NOMO-1 treated with DMSO at 0.1 percent for 48 hours (cell line): ENCODE data around the gene KLLN.
"Not testable (repeated sequence)": the region's sequence is repeated elsewhere in the genome, so short reads cannot be mapped to it uniquely, and the experiment has no call there.

ENCODE experiments used
- DNase-seq: peaks from one replicate; lab custom pipeline; 2025; ENCODE audit not compliant: unreplicated experiment; lab: John Stamatoyannopoulos, UW

The KLLN gene

GRCh38 chr10:87842776-87843497 lies 20.4 kb downstream of the KLLN start:
- DNase-seq = peak; percentile 20

- no peak for DNase-seq
Observed at GRCh38 chr10:87842220-87842641, 21.1 kb downstream of the KLLN start.

DNA sequence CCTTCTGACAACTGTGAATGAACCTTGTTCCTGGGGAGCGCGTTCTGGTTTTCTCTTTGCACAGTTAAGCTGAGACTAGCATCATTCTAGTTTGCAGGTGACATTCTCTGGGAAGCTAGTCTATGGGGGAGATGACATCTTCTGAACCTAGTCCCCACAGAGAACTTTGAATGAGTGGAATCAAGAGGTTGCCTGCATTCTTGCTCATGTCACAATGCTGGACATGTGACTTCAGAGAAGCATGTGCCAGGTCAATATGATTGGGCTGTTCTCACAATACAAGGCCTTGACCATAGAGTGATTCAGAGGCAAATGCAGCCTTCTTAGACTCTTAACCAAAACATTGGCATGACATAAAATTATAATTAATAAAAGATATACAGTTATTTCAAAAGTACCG lies 22.1 kb downstream of the KLLN start:
- no peak for DNase-seq

- DNase-seq = no peak
Observed at GRCh38 chr10:87838650-87839049, 24.7 kb downstream of the KLLN start.

DNA sequence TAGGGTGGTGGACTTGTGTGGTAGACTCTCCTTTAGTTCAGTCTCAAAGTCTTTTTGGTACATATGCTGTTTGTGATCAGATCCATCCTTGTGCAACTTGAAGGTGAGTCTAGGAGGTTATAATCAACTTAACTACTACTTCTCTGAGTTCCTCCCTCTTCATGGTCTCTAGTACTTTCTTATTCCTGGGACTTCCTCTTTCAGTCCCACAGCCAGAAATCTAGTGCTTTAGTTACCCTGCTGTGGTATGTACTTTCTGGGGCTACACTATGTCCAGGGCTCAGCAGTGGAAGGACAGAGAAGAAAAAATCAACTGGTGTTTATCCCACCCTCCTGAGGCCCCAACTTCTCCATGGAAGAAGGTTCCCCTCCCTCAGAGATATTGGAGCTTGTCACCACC lies 25.9 kb downstream of the KLLN start:
- DNase-seq = peak; percentile 81

DNA sequence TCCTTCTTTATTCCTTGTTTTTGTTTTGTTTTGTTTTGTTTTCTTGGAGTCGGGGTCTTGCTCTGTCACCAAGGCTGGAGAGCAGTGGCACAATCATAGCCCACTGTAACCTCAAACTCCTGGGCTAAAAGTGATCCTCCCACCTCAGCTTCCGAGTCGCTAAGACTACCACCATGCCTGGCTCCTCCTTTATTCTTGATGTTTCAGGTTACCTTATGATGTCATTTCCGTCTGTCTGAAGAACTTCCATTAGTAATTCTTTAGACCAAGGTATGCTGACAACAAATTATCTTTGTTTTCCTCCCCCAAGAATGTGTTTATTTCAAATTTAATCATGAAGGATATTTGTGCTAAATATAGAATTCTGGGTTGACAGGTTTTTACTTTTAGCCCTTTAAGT lies 27.2 kb downstream of the KLLN start:
- no peak for DNase-seq

DNA sequence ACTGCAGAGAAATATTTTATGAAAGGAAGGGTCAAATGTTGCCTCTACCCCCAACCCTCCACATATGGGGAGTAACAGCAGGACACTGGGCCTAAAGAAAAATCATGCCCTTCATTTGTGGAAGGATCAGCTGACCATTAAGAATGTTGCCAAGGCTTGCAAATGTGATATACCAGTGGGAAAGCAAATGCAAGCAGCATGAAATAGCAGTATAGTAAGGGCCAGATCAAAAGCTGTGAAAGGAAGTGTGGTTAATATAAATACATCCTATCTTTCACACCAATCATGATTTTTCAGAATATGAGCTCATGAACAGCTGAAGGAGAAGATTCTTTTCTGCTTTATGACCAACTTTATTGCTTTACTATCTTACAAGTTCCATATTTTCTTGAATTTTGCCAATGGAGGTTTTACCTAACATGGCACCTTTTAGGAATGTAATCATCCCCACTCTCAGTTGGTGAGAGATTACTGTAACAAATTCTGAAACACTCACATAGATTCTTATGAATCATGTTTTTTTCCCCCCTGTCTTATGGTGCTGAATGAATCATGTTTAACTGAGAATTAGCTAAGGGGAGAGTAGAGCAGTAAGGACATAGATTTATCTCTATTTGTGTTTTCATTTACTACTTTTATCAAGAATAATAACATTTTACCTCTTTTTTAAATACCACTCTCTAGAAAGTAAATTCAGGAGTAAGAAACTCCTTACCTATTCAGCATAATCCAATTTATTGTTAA lies 33.2 kb downstream of the KLLN start:
- DNase-seq = no peak

GRCh38 chr10:87829051-87829450 lies 34.3 kb downstream of the KLLN start:
- DNase-seq = not testable (repeated sequence)

DNA sequence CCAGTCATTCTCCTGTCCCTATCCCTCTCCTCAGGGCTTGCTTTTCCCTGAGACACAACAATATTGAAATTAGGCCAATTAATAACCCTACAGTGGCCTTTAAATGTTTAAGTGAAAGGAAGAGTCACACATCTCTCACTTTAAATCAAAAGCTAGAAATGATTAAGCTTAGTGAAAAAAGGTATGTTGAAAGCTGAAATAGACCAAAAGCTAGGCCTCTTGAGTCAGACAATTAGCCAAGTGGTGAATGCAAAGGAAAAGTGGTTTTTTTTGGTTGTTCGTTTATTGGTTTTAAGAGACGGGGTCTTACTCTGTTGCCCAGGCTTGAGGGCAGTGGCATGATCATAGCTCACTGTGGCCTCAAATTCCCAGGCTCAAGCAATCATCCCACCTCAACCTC lies 35.7 kb downstream of the KLLN start:
- DNase-seq = no peak

GRCh38 chr10:87826653-87827052 lies 36.7 kb downstream of the KLLN start:
- no peak for DNase-seq

GRCh38 chr10:87819289-87819585 lies 44.1 kb downstream of the KLLN start:
- DNase-seq = no peak

- DNase-seq = peak; percentile 30
Observed at GRCh38 chr10:87818505-87819288, 44.6 kb downstream of the KLLN start.

GRCh38 chr10:87817609-87818504 lies 45.5 kb downstream of the KLLN start, which contains the start of gene ATAD1:
TSS of gene ATAD1 (minus strand) at chr10:87818226. CDS start at chr10:87814599, 3,627 bp downstream.
- DNase-seq = peak; percentile 79

- DNase-seq = no peak
Observed at GRCh38 chr10:87816898-87817608, 46.3 kb downstream of the KLLN start.

DNA sequence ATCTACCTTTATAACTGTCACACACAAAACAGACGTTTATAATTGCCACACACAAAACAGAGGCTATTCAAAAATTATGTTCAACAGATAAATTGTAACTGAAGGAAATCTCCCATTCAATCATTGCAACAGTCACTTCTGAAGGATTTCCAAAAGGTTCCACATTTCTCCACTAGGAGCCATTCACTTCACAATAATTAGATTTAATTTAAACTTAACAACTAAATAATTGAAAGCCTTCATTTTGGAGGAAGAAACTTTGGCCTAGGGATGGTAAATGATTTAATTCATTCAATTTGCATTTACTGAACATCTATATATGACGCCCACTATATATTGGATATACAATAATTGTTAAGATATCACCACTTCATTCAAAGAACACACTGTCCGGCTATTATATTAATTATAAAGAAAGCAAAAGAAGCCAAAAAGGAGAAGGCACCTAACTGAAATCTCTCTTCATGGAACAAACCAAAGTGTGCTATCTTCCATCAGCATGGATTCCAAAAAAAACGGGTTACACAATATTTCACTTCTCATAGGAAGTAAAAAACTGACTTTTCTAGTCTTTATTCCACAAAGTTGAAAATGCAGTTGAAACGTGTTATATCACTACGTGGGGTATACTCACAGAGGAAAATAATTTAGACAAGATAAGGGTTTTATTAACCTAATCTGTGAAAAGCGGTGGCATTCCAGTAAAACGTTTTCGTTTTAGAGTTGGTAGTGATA lies 47.0 kb downstream of the KLLN start:
- DNase-seq = peak; percentile 10
